Measurements from ENCODE around the gene RDH11. TPM values are rescaled to one million over a fixed set of nuclear protein-coding genes. Genes with fewer than 3 reads are reported as not detected.

Gene RDH11
- total and polyA plus RNA-seq, 9 donors, result 40.6 to 51.5 (median 44.3) TPM

- Histone ChIP-seq H3K36me3 (ENCODE audit: control insufficient read depth, insufficient read depth, low read length) (peaks cover 4% of the 10 kb centered on the region), H3K4me1 (ENCODE audit: control insufficient read depth, insufficient read depth, low read length) (no peaks in the 10 kb centered on the region), H3K4me3 (ENCODE audit: low read length) (no peak overlapping the region), H3K27me3 (ENCODE audit: control insufficient read depth, insufficient read depth, low read length) (no peaks in the 10 kb centered on the region), H3K27ac (ENCODE audit: low read length) (no peak overlapping the region), H3K9me3 (replicated peaks; ENCODE audit: control insufficient read depth, low read depth, low read length) (no peaks in the 10 kb centered on the region)
- no peak for DNase-seq
- no CpG with 5 or more reads among the region's 4 CpGs for WGBS (ENCODE audit: insufficient coverage)
Measured at GRCh38 chr14:67663633-67664032, 31.9 kb downstream of the RDH11 start.

GRCh38 chr14:67653651-67654280 lies 41.8 kb downstream of the RDH11 start:
- Histone ChIP-seq H3K4me3 (ENCODE audit: low read length) (no peak overlapping the region), H3K27me3 (ENCODE audit: control insufficient read depth, insufficient read depth, low read length) (no peaks in the 10 kb centered on the region), H3K9me3 (replicated peaks; ENCODE audit: control insufficient read depth, low read depth, low read length) (no peaks in the 10 kb centered on the region), H3K27ac (ENCODE audit: low read length) (no peak overlapping the region), H3K36me3 (ENCODE audit: control insufficient read depth, insufficient read depth, low read length) (peaks cover 66% of the 10 kb centered on the region), H3K4me1 (ENCODE audit: control insufficient read depth, insufficient read depth, low read length) (no peaks in the 10 kb centered on the region)
- peak; percentile 22 for DNase-seq
- no CpG with 5 or more reads among the region's 6 CpGs for WGBS (ENCODE audit: insufficient coverage)

GRCh38 chr14:67652189-67652588 lies 43.4 kb downstream of the RDH11 start:
- Histone ChIP-seq H3K27me3 (ENCODE audit: control insufficient read depth, insufficient read depth, low read length) (no peaks in the 10 kb centered on the region), H3K4me1 (ENCODE audit: control insufficient read depth, insufficient read depth, low read length) (no peaks in the 10 kb centered on the region), H3K4me3 (ENCODE audit: low read length) (no peak overlapping the region), H3K27ac (ENCODE audit: low read length) (no peak overlapping the region), H3K36me3 (ENCODE audit: control insufficient read depth, insufficient read depth, low read length) (peaks cover 64% of the 10 kb centered on the region), H3K9me3 (replicated peaks; ENCODE audit: control insufficient read depth, low read depth, low read length) (no peaks in the 10 kb centered on the region)
- no peak for DNase-seq
- WGBS (ENCODE audit: insufficient coverage), result no CpG with 5 or more reads among the region's 1 CpG

- no peak overlapping the region for H3K27ac ChIP-seq (ENCODE audit: low read length)
- no peaks in the 10 kb centered on the region for H3K27me3 ChIP-seq (ENCODE audit: control insufficient read depth, insufficient read depth, low read length)
- no peaks in the 10 kb centered on the region for H3K9me3 ChIP-seq (replicated peaks; ENCODE audit: control insufficient read depth, low read depth, low read length)
- no peaks in the 10 kb centered on the region for H3K4me1 ChIP-seq (ENCODE audit: control insufficient read depth, insufficient read depth, low read length)
- WGBS (ENCODE audit: insufficient coverage), result no CpG with 5 or more reads among the region's 2 CpGs
- DNase-seq, result no peak
- peaks cover 59% of the 10 kb centered on the region for H3K36me3 ChIP-seq (ENCODE audit: control insufficient read depth, insufficient read depth, low read length)
- no peak overlapping the region for H3K4me3 ChIP-seq (ENCODE audit: low read length)
Measured at GRCh38 chr14:67650694-67651093, 44.9 kb downstream of the RDH11 start.

- Histone ChIP-seq H3K27ac (ENCODE audit: low read length) (no peak overlapping the region), H3K36me3 (ENCODE audit: control insufficient read depth, insufficient read depth, low read length) (peaks cover 58% of the 10 kb centered on the region), H3K4me1 (ENCODE audit: control insufficient read depth, insufficient read depth, low read length) (no peaks in the 10 kb centered on the region), H3K4me3 (ENCODE audit: low read length) (no peak overlapping the region), H3K9me3 (replicated peaks; ENCODE audit: control insufficient read depth, low read depth, low read length) (no peaks in the 10 kb centered on the region), H3K27me3 (ENCODE audit: control insufficient read depth, insufficient read depth, low read length) (no peaks in the 10 kb centered on the region)
- no CpG with 5 or more reads among the region's 1 CpG for WGBS (ENCODE audit: insufficient coverage)
- no peak for DNase-seq
Measured at GRCh38 chr14:67650151-67650550, 45.4 kb downstream of the RDH11 start.

- WGBS (ENCODE audit: insufficient coverage), result 100% methylated on average over 2 of the region's 3 CpGs
- H3K36me3 ChIP-seq (ENCODE audit: control insufficient read depth, insufficient read depth, low read length), result peaks cover 33% of the 10 kb centered on the region
- no peak overlapping the region for H3K27ac ChIP-seq (ENCODE audit: low read length)
Measured at GRCh38 chr14:67646131-67646530, 49.4 kb downstream of the RDH11 start.

GRCh38 chr14:67645414-67645813 lies 50.1 kb downstream of the RDH11 start:
- no peaks in the 10 kb centered on the region for H3K9me3 ChIP-seq (replicated peaks; ENCODE audit: control insufficient read depth, low read depth, low read length)
- H3K27me3 ChIP-seq (ENCODE audit: control insufficient read depth, insufficient read depth, low read length), result no peaks in the 10 kb centered on the region
- no peaks in the 10 kb centered on the region for H3K4me1 ChIP-seq (ENCODE audit: control insufficient read depth, insufficient read depth, low read length)
- no peak overlapping the region for H3K4me3 ChIP-seq (ENCODE audit: low read length)
- H3K27ac ChIP-seq (ENCODE audit: low read length), result no peak overlapping the region
- H3K36me3 ChIP-seq (ENCODE audit: control insufficient read depth, insufficient read depth, low read length), result peaks cover 26% of the 10 kb centered on the region
- no peak for DNase-seq
- 82% methylated on average over 2 of the region's 5 CpGs for WGBS (ENCODE audit: insufficient coverage)

More at GRCh38 chr14:67646131-67646530, 49.4 kb downstream of the RDH11 start:
- no peak overlapping the region for H3K4me3 ChIP-seq (ENCODE audit: low read length)
- H3K4me1 ChIP-seq (ENCODE audit: control insufficient read depth, insufficient read depth, low read length), result no peaks in the 10 kb centered on the region
- no peaks in the 10 kb centered on the region for H3K27me3 ChIP-seq (ENCODE audit: control insufficient read depth, insufficient read depth, low read length)
- DNase-seq, result no peak
- no peaks in the 10 kb centered on the region for H3K9me3 ChIP-seq (replicated peaks; ENCODE audit: control insufficient read depth, low read depth, low read length)

GRCh38 chr14:67644428-67644827 lies 51.1 kb downstream of the RDH11 start:
- Histone ChIP-seq H3K4me3 (ENCODE audit: low read length) (no peak overlapping the region), H3K4me1 (ENCODE audit: control insufficient read depth, insufficient read depth, low read length) (no peaks in the 10 kb centered on the region), H3K36me3 (ENCODE audit: control insufficient read depth, insufficient read depth, low read length) (peaks cover 18% of the 10 kb centered on the region), H3K27me3 (ENCODE audit: control insufficient read depth, insufficient read depth, low read length) (no peaks in the 10 kb centered on the region), H3K9me3 (replicated peaks; ENCODE audit: control insufficient read depth, low read depth, low read length) (no peaks in the 10 kb centered on the region), H3K27ac (ENCODE audit: low read length) (no peak overlapping the region)
- DNase-seq, result peak; percentile 38
- WGBS (ENCODE audit: insufficient coverage), result no CpG with 5 or more reads among the region's 2 CpGs

GRCh38 chr14:67643713-67644112 lies 51.9 kb downstream of the RDH11 start:
- H3K9me3 ChIP-seq (replicated peaks; ENCODE audit: control insufficient read depth, low read depth, low read length), result no peaks in the 10 kb centered on the region
- peaks cover 12% of the 10 kb centered on the region for H3K36me3 ChIP-seq (ENCODE audit: control insufficient read depth, insufficient read depth, low read length)
- no peak for DNase-seq
- H3K27me3 ChIP-seq (ENCODE audit: control insufficient read depth, insufficient read depth, low read length), result no peaks in the 10 kb centered on the region
- WGBS (ENCODE audit: insufficient coverage), result no CpG with 5 or more reads among the region's 1 CpG
- H3K4me1 ChIP-seq (ENCODE audit: control insufficient read depth, insufficient read depth, low read length), result no peaks in the 10 kb centered on the region
- no peak overlapping the region for H3K27ac ChIP-seq (ENCODE audit: low read length)
- H3K4me3 ChIP-seq (ENCODE audit: low read length), result no peak overlapping the region

GRCh38 chr14:67641902-67642749 lies 53.4 kb downstream of the RDH11 start:
- Histone ChIP-seq H3K36me3 (ENCODE audit: control insufficient read depth, insufficient read depth, low read length) (peaks cover 8% of the 10 kb centered on the region), H3K4me1 (ENCODE audit: control insufficient read depth, insufficient read depth, low read length) (no peaks in the 10 kb centered on the region), H3K9me3 (replicated peaks; ENCODE audit: control insufficient read depth, low read depth, low read length) (no peaks in the 10 kb centered on the region), H3K4me3 (ENCODE audit: low read length) (no peak overlapping the region), H3K27me3 (ENCODE audit: control insufficient read depth, insufficient read depth, low read length) (no peaks in the 10 kb centered on the region), H3K27ac (ENCODE audit: low read length) (no peak overlapping the region)
- no peak for DNase-seq
- WGBS (ENCODE audit: insufficient coverage), result no CpG with 5 or more reads among the region's 5 CpGs

All from muscle of leg (tissue), 11 donors.